PC-9 (cell line): ENCODE results near the gene NCAN. TPM values are rescaled to one million over a fixed set of nuclear protein-coding genes. Genes with fewer than 3 reads are reported as not detected.

Experiments used
- BruUV-seq: library from RNA; stranded (reverse); fragments of 400-500 nt; replicated peaks from 2 replicates; lab custom pipeline; 2021; lab: Mats Ljungman, UMichigan
- CTCF ChIA-PET: fragments of 300-600 bp; sonication (Branson Sonifier 250); formaldehyde crosslinking; loops from one replicate; lab custom pipeline; 2022; ENCODE audit warnings: antibody characterized with exemption; lab: Charles Lee
- POLR2A ChIA-PET: fragments of 300-600 bp; sonication (Branson Sonifier 250); formaldehyde crosslinking; loops from one replicate; lab custom pipeline; 2022; ENCODE audit warnings: antibody characterized with exemption; ENCODE audit not compliant: unreplicated experiment; lab: Charles Lee
- DNase-seq, 2 experiments: peaks; one replicate each; pipeline versions ENCODE4 v3.0.0 to v3.0.0-alpha.2; 2015 to 2022; ENCODE audit warnings: mixed read lengths in 1 of 2
- H2AFZ ChIP-seq: fragments of 200-600 bp; sonication (generic); 2 replicates; pipeline ENCODE4 v1.8.1; 2017; ENCODE audit warnings: antibody characterized with exemption
- H3F3A ChIP-seq: fragments of 200-600 bp; sonication (generic); 2 replicates; pipeline ENCODE4 v1.8.1; 2017; ENCODE audit warnings: antibody characterized with exemption, mild to moderate bottlenecking, low read depth; ENCODE audit not compliant: insufficient read depth
- H3K27ac ChIP-seq: fragments of 200-600 bp; sonication (generic); 2 replicates; pipeline ENCODE4 v1.6.1; 2016; ENCODE audit warnings: mixed run types
- H3K27me3 ChIP-seq: fragments of 200-600 bp; sonication (generic); 2 replicates; pipeline ENCODE4 v1.6.1; 2016; ENCODE audit warnings: low read depth, mixed run types; ENCODE audit not compliant: insufficient read depth
- H3K36me3 ChIP-seq: fragments of 200-600 bp; sonication (generic); 2 replicates; pipeline ENCODE4 v1.6.1; 2016; ENCODE audit warnings: low read depth, mixed run types
- H3K4me1 ChIP-seq: fragments of 200-600 bp; sonication (generic); replicated peaks from 2 replicates; pipeline ENCODE4 v1.6.1; 2016; ENCODE audit warnings: mixed run types; ENCODE audit not compliant: insufficient read depth
- H3K4me2 ChIP-seq: fragments of 200-600 bp; sonication (generic); 2 replicates; pipeline ENCODE4 v1.6.1; 2017; ENCODE audit warnings: mixed run types
- H3K4me3 ChIP-seq: fragments of 200-600 bp; sonication (generic); 2 replicates; pipeline ENCODE4 v1.6.1; 2016; ENCODE audit warnings: mixed run types
- H3K79me2 ChIP-seq: fragments of 200-600 bp; sonication (generic); 2 replicates; pipeline ENCODE4 v1.6.1; 2017; ENCODE audit warnings: low read depth, mixed run types
- H3K9me2 ChIP-seq: fragments of 200-600 bp; sonication (generic); 2 replicates; pipeline ENCODE4 v1.8.1; 2017; ENCODE audit warnings: mild to moderate bottlenecking; ENCODE audit not compliant: insufficient read depth
- H3K9me3 ChIP-seq: fragments of 200-600 bp; sonication (generic); 2 replicates; pipeline ENCODE4 v1.8.1; 2016; ENCODE audit warnings: low read depth; ENCODE audit not compliant: insufficient read depth
- H4K20me1 ChIP-seq: fragments of 200-600 bp; sonication (generic); 2 replicates; pipeline ENCODE4 v1.8.1; 2017; ENCODE audit not compliant: insufficient read depth
- EZH2 ChIP-seq: fragments of 200-600 bp; sonication (generic); IDR thresholded peaks from 2 replicates; pipeline ENCODE4 v1.8.0; 2017; ENCODE audit warnings: antibody characterized with exemption, low read depth
- intact Hi-C: fragments of 100-400 bp; cut with micrococcal nuclease; formaldehyde crosslinking; loops from one replicate; pipeline ENCODE4 v1.10.0; 2022; ENCODE audit not compliant: unreplicated experiment
- total RNA-seq: library from RNA; stranded (reverse); gene quantifications from 2 replicates; pipeline ENCODE4 v1.2.3, GENCODE V29; 2021
- TF ChIP-seq, protein P1 (sequence below): fragments of 200-600 bp; sonication (generic); conservative IDR thresholded peaks from 2 replicates; pipeline ENCODE4 v1.6.1; 2017; ENCODE audit warnings: mixed run types, antibody characterized with exemption, mild to moderate bottlenecking, moderate library complexity

The NCAN gene
- total RNA-seq, 1 experiment from 2014 or later, result not detected

DNA sequence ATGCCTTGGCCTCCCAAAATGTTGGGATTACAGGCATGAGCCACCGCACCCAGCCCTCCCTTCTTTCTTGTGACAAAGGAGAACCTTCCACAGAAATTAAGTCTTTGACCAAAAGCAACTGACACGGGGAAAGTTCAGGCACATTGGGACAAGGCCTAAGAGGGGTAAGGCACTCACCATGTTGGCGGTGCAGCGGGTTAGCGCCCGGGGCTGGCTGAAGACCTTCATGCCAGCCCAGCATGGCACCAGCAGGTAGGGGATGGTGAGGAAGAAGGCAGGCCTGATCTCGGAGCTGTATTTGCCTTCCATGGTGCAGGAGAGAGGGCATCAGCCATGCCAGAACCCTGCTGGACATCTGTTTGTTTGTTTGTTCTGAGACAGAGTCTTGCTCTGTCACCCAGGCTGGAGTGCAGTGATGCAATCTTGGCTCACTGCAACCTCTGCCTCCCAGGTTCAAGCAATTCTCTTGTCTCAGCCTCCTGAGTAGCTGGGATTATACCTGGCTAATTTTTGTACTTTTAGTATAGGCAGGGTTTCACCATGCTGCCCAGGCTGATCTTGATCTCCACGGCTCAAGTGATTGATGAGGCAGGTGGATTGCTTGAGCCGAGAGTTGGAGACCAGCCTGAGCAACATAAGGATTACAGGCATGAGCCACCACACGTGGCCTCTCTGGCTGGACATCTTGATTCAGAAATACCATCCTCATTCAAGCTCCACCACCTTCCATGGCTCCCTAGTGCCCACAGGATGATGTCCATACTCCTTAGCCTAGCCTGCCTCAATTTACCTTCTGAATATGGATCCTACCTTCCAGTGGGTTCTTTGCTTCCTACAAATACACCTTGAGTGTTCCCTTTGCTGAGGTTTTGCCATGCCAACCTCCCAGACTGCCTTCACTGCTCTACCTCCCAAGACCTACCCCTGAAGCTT lies 57.0 kb downstream of the NCAN start:
- H3K4me3 ChIP-seq, result no peak overlapping the region
- no peak overlapping the region for H2AFZ ChIP-seq
- H3K9me2 ChIP-seq, result no peaks in the 10 kb centered on the region
- no TSS peak for BruUV-seq
- H3K27me3 ChIP-seq, result no peaks in the 10 kb centered on the region
- H3K4me2 ChIP-seq, result no peak overlapping the region
- no peak for DNase-seq
- POLR2A ChIA-PET, result interaction anchor here (0.6 kb wide), 1 partner anchor 57 kb away, joined by 4 read pairs; no protein-coding TSS in a partner anchor
- no peaks in the 10 kb centered on the region for H4K20me1 ChIP-seq
- H3K4me1 ChIP-seq, result no peaks in the 10 kb centered on the region
- H3K27ac ChIP-seq, result no peak overlapping the region
- TF ChIP-seq, protein P1, sequence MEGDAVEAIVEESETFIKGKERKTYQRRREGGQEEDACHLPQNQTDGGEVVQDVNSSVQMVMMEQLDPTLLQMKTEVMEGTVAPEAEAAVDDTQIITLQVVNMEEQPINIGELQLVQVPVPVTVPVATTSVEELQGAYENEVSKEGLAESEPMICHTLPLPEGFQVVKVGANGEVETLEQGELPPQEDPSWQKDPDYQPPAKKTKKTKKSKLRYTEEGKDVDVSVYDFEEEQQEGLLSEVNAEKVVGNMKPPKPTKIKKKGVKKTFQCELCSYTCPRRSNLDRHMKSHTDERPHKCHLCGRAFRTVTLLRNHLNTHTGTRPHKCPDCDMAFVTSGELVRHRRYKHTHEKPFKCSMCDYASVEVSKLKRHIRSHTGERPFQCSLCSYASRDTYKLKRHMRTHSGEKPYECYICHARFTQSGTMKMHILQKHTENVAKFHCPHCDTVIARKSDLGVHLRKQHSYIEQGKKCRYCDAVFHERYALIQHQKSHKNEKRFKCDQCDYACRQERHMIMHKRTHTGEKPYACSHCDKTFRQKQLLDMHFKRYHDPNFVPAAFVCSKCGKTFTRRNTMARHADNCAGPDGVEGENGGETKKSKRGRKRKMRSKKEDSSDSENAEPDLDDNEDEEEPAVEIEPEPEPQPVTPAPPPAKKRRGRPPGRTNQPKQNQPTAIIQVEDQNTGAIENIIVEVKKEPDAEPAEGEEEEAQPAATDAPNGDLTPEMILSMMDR, result no peak
- TF ChIP-seq EZH2, result no peak
- H3K79me2 ChIP-seq, result no peaks in the 10 kb centered on the region
- intact Hi-C loops, result no loop called here
- H3K36me3 ChIP-seq, result no peaks in the 10 kb centered on the region
- H3F3A ChIP-seq, result no peaks in the 10 kb centered on the region; the same call in 1 of the 2 replicates
- H3K9me3 ChIP-seq, result no peaks in the 10 kb centered on the region
- CTCF ChIA-PET, result no interaction called here

DNA sequence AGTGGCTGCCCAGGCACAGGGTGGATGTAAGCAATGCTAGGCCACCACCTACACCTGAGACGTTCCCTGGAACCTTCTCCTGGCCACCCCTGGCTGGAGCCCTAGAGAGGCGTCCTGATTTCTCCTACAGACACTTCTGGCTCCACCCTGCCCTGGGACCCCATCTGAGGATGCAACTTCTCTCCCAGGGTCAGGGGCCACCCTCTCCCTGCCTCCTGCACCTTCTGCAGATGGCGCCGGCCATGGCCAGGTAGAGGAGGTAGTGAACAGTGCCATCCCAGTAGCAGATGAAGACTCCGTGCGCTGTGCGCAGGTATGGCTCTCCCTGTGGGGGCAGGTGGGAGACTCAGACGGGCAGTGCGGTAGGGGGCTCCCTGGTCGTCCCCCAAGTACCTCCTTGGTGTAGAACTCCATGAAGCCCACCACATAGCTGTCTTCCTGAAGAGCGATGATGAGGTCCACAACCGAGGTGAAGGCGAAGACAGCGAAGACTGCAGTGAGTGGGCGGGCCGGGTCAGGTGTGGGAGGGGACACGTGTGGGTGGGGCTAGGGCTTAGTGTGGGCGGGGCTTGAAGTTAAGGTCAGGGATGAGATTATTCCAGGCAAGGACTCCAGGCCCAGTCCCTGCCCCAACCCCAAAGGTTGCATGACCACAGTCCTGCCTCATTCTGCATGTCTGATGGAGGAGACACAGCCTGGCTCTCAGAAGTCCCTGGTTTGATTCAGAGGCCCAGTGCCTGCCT lies 58.4 kb downstream of the NCAN start:
- no peak overlapping the region for H3K4me2 ChIP-seq
- DNase-seq, result no peak
- no peak overlapping the region for H2AFZ ChIP-seq
- TF ChIP-seq, protein P1, result no peak
- TF ChIP-seq EZH2, result no peak
- ChIA-PET POLR2A (no interaction called here), CTCF (no interaction called here)
- no peaks in the 10 kb centered on the region for H3K9me2 ChIP-seq
- no peaks in the 10 kb centered on the region for H4K20me1 ChIP-seq
- H3F3A ChIP-seq, result no peaks in the 10 kb centered on the region; the same call in 1 of the 2 replicates
- no peak overlapping the region for H3K4me3 ChIP-seq
- no peaks in the 10 kb centered on the region for H3K9me3 ChIP-seq
- H3K36me3 ChIP-seq, result no peaks in the 10 kb centered on the region
- intact Hi-C loops, result no loop called here
- no peaks in the 10 kb centered on the region for H3K79me2 ChIP-seq
- H3K27ac ChIP-seq, result no peak overlapping the region
- no TSS peak for BruUV-seq
- H3K4me1 ChIP-seq, result no peaks in the 10 kb centered on the region
- H3K27me3 ChIP-seq, result no peaks in the 10 kb centered on the region

DNA sequence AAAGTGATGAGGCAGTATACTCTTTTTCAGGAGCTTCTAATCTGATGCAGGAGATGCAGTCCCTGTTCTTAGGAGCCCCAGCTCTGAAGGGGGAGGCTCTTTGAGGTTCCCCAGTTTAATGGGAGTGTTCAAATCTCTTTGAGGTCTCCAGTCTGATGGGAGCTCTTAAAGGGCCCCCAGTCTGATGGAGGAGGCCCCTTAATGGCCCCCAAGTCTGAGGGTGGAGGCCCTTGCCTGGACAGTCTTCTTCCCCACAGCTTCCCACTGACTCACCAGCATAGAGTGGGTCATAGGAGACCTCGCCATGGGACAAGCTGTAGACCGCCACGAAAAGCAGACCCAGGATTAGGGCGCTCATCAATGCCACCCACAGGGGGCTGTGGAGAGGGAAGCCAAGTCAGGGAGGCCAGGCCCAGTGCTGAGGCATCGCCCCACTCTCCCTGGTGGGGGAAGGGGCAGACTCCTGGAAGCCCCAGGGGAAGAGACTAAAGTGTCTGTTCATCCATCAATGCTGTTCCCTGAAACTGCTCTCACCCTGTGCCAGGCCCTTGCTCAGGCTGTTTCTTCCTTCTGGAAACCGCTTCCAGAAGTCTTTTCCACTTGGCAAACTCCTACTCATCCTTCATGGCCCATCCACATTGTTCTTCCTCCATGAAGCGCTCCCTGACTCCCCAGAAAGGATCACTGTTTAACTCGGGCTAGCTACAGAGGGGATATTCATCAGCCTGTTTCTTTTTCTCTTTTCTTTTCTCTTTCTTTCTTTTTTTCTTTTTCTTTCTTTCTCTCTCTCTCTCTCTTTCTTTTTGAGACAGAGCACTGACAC lies 59.2 kb downstream of the NCAN start:
- Histone ChIP-seq H3K4me3 (no peak overlapping the region), H3K4me1 (no peaks in the 10 kb centered on the region), H3K9me3 (no peaks in the 10 kb centered on the region), H3F3A (no peaks in the 10 kb centered on the region; the same call in 1 of the 2 replicates), H3K27ac (no peak overlapping the region), H3K9me2 (no peaks in the 10 kb centered on the region), H4K20me1 (no peaks in the 10 kb centered on the region), H3K27me3 (no peaks in the 10 kb centered on the region), H3K36me3 (no peaks in the 10 kb centered on the region), H3K4me2 (no peak overlapping the region), H3K79me2 (no peaks in the 10 kb centered on the region), H2AFZ (no peak overlapping the region)
- CTCF ChIA-PET, result no interaction called here
- intact Hi-C loops, result no loop called here
- DNase-seq, result no peak
- POLR2A ChIA-PET, result no interaction called here
- BruUV-seq, result no TSS peak
- TF ChIP-seq EZH2, result no peak
- TF ChIP-seq, protein P1, result no peak
